Measurements from ENCODE around the gene OGA.

OGA gene

DNA sequence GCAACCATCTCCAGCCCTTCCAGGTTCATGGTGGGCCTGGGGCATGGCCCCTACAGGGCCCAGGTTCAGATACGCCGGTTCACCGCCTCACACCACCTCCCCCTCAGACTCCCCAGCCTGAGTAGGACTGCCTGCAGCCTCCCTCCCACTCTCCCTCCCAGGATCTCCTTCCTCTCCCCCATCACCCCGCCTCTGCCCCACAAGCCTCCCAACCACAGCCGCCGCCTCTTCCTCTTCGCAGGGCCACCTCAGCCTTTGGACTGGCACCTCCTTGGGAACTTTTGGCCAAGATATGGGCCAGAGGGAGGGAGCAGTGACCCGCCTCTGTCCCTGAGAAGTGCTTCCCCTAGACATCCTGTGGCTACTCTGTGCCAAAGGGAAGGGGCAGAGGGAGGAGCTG, 16.1 kb upstream of the OGA start:
- DNase-seq: peak; percentile 73

DNA sequence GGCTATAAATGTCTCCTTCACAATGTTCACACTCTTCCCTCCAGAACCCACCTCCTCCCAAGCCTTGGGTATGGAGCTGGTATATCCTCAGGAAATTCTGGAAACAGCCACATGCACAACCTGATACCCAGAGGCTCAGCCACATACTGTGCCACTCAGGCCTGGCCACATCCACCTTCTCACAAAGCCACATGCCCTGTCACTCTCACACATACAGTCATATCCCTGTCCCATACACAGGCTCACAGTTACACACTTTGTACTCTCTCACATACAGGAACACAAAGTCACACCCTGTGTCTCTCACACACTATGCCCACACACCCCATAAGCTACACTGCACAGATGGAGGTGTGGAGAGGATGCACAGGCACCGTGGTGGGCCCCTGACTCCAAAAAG, 15.2 kb upstream of the OGA start:
- no peak for DNase-seq

DNA sequence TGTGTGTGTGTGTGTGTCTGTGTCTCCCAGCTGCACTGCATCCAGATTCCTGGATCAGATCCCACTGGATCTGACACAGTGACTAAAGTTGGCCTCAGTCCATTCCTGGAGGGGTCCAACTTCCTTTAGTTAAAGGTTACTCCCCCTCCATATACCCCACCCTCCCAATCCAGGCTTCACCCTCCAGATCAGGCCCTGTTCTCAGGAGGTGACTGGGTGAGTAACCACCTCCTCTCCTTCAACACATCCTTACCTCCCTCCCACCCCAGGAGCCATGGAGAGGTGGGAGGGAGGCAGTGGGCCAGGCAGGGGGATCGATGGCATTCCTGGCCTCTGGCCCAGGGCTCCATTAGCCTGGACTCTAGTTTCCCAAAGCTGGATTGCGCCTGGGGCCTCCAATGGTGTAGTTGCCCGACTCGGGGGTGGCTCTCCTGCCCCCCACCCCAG, 14.1 kb upstream of the OGA start:
- DNase-seq: no peak

DNA sequence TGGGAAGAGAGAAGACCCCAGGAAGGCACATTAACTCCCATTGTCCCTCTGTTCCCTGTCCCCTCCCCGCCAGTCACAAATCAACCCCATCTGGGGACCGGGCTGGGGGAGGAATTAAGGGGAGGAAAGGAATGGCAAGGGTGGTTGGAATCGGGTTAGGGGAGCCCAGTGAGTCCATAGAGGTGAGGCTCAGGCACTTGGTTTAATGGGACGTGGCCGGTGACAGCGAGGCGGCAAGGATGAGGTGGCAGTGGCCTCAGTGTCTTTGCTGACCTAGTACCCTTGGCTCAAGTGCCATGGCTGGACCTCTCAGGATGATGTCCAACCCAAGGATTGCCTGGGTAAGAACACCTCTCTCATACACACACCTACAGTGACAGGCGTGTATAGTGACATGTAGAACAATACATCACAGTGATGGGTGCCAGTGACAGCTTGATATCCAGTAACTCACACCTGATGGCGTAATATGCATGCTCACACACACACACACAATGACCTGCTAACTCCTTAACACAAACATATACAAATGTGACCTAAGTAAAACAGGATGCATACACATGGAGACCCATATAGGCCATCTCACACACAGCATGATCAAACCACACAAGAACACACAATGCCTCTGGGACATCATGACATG, 13.0 kb upstream of the OGA start:
- DNase-seq: no peak

- peak; percentile 89 for DNase-seq
Measured at GRCh38 chr10:101830322-101831168, 12.3 kb upstream of the OGA start.

- DNase-seq: no peak
Measured at GRCh38 chr10:101829561-101830315, 11.5 kb upstream of the OGA start.

DNA sequence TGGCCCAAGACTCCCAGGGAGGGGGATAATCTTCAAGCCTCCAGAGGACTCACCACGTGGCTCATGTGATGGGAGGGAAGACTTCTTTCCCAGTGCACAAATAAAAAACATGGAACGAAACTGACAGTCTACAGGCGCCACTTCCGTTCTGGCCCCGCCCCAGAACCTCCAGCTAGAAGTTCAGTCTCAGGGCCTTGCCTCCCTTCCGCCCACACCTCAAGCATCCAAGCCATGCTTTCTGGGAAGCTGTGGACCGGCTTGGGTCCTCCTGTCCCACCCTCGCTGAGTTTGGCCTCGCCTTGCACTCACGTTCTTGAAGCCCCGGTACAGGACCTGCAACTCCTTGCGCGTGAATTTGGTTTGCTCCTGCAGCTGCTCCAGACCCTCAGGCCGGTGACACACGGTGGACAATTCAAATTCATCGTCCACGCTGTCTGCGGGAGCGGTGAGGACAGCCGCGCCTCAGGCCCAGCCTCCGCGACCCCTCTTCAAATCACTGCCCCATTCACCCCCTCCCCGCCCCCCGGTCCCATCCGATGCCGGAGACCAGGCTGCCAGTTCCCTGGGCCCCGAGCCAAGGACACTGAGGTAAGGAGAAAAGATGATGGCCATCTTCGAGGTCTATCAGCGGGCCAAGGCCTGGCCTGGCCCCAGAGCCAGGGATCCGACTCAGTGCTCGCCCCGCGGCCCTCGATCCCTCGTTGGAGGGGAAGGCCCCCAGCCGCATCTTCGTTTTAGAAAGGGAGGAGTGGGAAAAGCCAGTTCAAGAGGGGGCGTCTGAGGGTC, 10.7 kb upstream of the OGA start:
- no peak for DNase-seq

- DNase-seq: no peak
Measured at GRCh38 chr10:101827919-101828600, 9.8 kb upstream of the OGA start.

GRCh38 chr10:101826852-101827434, 8.7 kb upstream of the OGA start:
- no peak for DNase-seq

GRCh38 chr10:101824736-101825135, 6.5 kb upstream of the OGA start:
- no peak for DNase-seq

DNA sequence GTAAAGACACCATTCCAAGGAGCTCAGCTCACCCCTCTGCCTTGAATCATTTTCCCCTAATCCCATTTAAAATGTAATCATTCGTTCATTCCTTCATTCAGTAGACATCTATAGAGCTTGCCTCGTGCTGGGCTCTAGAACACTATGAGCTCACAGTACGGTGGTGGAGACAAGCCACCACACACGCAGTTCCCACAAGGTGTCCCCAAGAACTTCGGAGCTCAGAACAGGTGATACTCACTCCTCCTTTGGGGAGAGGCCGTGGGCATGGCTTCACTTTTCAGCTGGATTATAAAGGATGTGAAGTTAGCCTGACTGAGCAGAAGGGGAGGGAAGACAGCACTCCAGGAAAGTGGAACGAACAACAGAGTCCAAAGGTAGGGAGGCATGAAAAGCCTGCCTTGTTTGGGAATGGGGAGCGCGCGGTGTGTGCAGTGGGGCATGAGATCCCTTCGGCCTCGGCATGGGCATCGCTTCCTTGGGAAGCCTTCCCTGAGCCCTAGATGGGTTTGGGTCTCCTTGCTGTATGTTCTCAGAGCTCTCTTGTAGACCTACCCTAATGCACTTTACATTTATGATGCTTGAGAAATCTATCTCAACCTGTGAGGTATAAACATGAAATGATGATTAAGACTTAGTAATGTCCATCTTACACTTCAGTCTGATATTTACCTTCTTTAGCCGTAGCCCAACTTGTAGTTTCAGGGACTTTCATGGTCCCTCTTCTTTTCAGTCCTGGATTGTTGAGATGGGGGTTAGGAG, 809 bp upstream of the OGA start:
- DNase-seq: no peak

DNA sequence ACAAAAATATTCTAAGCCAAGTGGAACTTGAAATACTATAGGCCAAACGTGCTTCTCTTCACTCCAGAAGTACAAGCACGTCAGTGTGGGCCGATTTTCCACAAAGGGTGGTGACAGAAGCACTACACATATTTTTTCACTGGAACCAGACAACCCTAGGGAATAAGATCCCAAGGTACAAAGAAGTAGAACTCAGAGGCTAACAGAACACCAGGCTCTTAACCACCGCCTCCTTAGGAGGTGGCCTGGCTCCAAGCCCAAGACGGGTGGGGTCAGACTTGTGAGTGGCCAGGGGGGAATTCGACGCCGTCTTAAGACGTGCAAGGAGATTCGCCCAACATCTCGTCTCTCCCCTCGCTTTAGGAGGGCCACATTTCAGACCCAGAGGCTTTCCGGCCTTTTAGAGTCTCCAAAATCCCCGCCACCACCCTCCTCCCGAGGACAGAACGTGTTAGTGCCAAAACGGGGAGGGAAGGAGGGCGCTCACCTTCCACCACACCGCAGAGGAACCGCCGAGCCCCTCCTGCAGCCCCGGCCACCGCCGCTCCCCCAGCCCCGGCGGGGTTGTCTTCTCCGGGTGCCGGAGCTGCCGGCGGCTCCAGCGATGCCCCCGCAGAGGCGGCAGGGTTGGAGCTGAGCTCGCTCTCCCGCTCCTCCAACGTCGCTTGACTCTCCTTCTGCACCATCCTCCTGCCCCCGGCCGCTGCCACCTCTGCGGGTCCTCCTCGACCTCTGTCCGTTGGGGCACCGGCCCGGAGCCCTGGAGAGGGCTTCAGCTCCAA, 716 bp downstream of the OGA start:
- peak; percentile 47 for DNase-seq

DNA sequence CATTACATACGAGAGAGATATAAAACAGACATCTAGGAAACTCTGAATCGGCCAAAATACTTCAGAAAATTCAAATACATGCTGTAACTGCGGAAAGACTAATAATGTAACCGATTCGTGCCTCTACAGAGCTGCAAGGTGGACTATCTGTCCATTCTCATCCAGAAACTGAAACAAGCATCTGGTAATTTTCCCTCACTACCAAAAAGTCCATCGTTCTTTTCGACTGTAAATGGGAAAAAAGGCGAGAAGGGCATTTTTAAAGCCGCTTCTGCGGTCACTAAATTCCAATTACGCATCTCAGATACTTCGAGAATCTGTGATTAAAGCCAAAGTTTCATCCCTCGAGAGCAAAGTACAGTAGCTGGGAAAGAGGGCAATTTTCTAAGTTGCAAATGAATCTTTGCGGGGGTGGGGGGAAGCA, 1.3 kb downstream of the OGA start:
- DNase-seq: no peak

- no peak for DNase-seq
Measured at GRCh38 chr10:101816376-101816775, 1.9 kb downstream of the OGA start.

GRCh38 chr10:101814466-101815071, 3.7 kb downstream of the OGA start:
- no peak for DNase-seq

GRCh38 chr10:101812606-101813005, 5.6 kb downstream of the OGA start:
- DNase-seq: no peak

DNA sequence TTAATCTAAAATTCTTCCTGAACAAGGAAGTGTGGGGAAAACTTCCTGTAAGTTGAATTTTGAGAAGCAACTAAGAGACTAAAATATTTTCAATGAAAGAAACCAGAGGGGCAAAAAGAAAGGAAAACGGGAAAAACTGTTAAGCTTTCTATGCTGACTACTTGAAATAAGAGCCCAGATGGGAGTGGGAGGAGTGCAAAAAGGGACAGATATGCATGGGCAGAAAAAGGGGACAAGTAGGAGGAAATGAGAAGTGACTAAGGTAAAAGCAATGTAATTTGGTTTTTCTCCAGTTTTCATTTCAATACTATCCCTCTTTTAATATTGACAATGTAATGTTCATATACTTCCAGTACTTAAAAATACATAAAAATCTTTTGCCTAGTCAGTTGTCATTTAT, 11.1 kb downstream of the OGA start:
- DNase-seq: no peak

DNA sequence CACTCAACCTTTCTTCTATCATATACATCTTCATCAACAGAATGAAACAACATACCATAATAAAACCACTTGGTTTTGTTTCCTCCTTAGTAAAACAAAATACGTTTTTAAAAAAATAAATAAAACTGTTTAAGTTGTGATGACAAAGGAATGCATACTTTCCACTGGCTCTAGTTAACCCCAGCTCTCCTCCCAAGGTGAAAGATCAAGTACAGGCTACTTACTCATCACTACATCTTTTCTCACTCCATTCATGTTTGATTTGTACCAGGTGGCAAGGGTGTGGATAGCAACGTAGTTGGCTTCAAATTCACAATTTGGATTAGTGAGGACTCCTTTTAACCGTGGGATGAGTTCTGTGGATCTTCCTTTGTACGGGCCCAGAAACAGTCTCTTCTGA, 14.7 kb downstream of the OGA start:
- DNase-seq: no peak

DNA sequence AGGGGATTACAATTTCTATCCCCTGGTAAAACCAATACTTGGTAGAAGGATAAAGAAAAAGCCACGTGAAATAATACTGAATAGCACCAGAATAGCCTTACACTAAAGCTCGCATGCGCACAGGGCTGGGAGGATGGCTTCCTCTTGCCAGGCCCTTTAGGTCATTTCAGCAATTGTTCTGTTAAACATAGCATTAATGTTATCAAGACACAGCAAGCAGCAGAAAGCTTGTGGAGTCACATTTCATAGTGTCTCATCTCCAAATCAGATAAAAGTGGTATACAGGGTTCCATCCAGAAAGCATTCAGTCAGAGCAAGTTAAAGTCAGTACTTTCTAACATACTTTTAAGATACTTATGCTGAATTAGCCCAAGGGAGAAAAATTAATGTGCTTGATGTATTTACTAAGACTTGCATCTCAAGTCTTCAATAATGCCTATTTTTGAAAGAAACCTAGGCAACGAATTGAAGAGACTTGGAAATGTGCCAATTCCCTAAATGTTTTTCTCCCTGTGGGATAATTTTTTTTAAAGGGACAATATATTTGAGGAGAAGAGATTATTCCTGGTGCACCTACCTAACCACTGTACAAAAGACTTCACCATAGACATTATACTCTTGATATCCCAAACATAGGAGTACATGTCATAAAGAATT, 20.7 kb downstream of the OGA start:
- no peak for DNase-seq
